ENCODE measurements around the gene SFMBT2.

Gene SFMBT2

GRCh38 chr10:7248148-7248547 is 162.7 kb downstream of the SFMBT2 start:
- Mint-ChIP-seq H3K27me3 (ENCODE audit: low read depth) (peaks cover 7% of the 10 kb centered on the region), H3K27ac (no peak overlapping the region), H3K4me3 (no peak overlapping the region), H3K9me3 (no peaks in the 10 kb centered on the region), H3K36me3 (ENCODE audit: low read depth) (peaks cover 28% of the 10 kb centered on the region), H3K4me1 (peaks cover 5% of the 10 kb centered on the region)
- no peak for TF ChIP-seq CTCF (IDR thresholded peaks at IDR 0.05; ENCODE audit: unreplicated experiment in 3 of 3)

- TF ChIP-seq CTCF (IDR thresholded peaks at IDR 0.05; ENCODE audit: unreplicated experiment in 3 of 3): no peak
- Mint-ChIP-seq H3K9me3 (no peaks in the 10 kb centered on the region), H3K36me3 (ENCODE audit: low read depth) (peaks cover 40% of the 10 kb centered on the region), H3K4me1 (peaks cover 5% of the 10 kb centered on the region), H3K27ac (no peak overlapping the region), H3K4me3 (no peak overlapping the region), H3K27me3 (ENCODE audit: low read depth) (peaks cover 7% of the 10 kb centered on the region)
Observed at GRCh38 chr10:7245505-7245904, 165.3 kb downstream of the SFMBT2 start.

GRCh38 chr10:7243873-7244272 is 167.0 kb downstream of the SFMBT2 start:
- no peak overlapping the region for H3K27ac Mint-ChIP-seq
- TF ChIP-seq CTCF (IDR thresholded peaks at IDR 0.05; ENCODE audit: unreplicated experiment in 3 of 3): no peak
- H3K4me3 Mint-ChIP-seq: no peak overlapping the region
- H3K4me1 Mint-ChIP-seq: peaks cover 5% of the 10 kb centered on the region
- peaks cover 47% of the 10 kb centered on the region for H3K36me3 Mint-ChIP-seq (ENCODE audit: low read depth)
- peaks cover 5% of the 10 kb centered on the region for H3K27me3 Mint-ChIP-seq (ENCODE audit: low read depth)
- no peaks in the 10 kb centered on the region for H3K9me3 Mint-ChIP-seq

- no peak for TF ChIP-seq CTCF (IDR thresholded peaks at IDR 0.05; ENCODE audit: unreplicated experiment in 3 of 3)
- no peaks in the 10 kb centered on the region for H3K9me3 Mint-ChIP-seq
- peaks cover 48% of the 10 kb centered on the region for H3K36me3 Mint-ChIP-seq (ENCODE audit: low read depth)
- H3K27ac Mint-ChIP-seq: no peak overlapping the region
- no peak overlapping the region for H3K4me3 Mint-ChIP-seq
- peaks cover 5% of the 10 kb centered on the region for H3K4me1 Mint-ChIP-seq
- H3K27me3 Mint-ChIP-seq (ENCODE audit: low read depth): peaks cover 3% of the 10 kb centered on the region
Observed at GRCh38 chr10:7243139-7243538, 167.7 kb downstream of the SFMBT2 start.

GRCh38 chr10:7239312-7239985 is 171.4 kb downstream of the SFMBT2 start:
- H3K27me3 Mint-ChIP-seq (ENCODE audit: low read depth): peaks cover 8% of the 10 kb centered on the region
- no peak overlapping the region for H3K27ac Mint-ChIP-seq
- TF ChIP-seq CTCF (IDR thresholded peaks at IDR 0.05; ENCODE audit: unreplicated experiment in 3 of 3): no peak
- H3K36me3 Mint-ChIP-seq (ENCODE audit: low read depth): peaks cover 67% of the 10 kb centered on the region
- H3K4me1 Mint-ChIP-seq: peaks cover 5% of the 10 kb centered on the region
- no peak overlapping the region for H3K4me3 Mint-ChIP-seq
- peaks cover 13% of the 10 kb centered on the region for H3K9me3 Mint-ChIP-seq

- Mint-ChIP-seq H3K36me3 (ENCODE audit: low read depth) (peaks cover 49% of the 10 kb centered on the region), H3K27ac (no peak overlapping the region), H3K4me3 (no peak overlapping the region), H3K4me1 (peaks cover 13% of the 10 kb centered on the region), H3K9me3 (peaks cover 13% of the 10 kb centered on the region), H3K27me3 (ENCODE audit: low read depth) (peaks cover 8% of the 10 kb centered on the region)
- no peak for TF ChIP-seq CTCF (IDR thresholded peaks at IDR 0.05; ENCODE audit: unreplicated experiment in 3 of 3)
Observed at GRCh38 chr10:7235376-7235775, 175.5 kb downstream of the SFMBT2 start.
